Stomach (tissue), 9 donors: Measurements from ENCODE around the gene MMP20. TPM values are rescaled to one million over a fixed set of nuclear protein-coding genes. Genes with fewer than 3 reads are reported as not detected.

Source experiments
- DNase-seq, 2 donors: peaks; one replicate each; pipeline versions ENCODE4 v3.0.0 to v3.0.0-alpha.2; 2013 to 2019
- H3K27ac ChIP-seq, 5 donors: fragments of 200-600 bp in 4 of 5; sonication (generic) in 4 of 5; one replicate each; pipeline ENCODE4 v1.5.1; 2013 to 2019; ENCODE audit warnings: mild to moderate bottlenecking in 1 of 5, moderate library complexity in 1 of 5
- H3K27me3 ChIP-seq, 3 donors: fragments of 200-600 bp; sonication (generic); one replicate each; pipeline ENCODE4 v1.5.1; 2017 to 2019; ENCODE audit warnings: mixed run types in 1 of 3
- H3K36me3 ChIP-seq, 4 donors: fragments of 200-600 bp; sonication (generic); 1 replicate in 3 of 4; 2 replicates in 1 of 4; pipeline ENCODE4 v1.5.1; 2016 to 2019
- H3K4me1 ChIP-seq, 4 donors: fragments of 200-600 bp; sonication (generic); one replicate each; pipeline ENCODE4 v1.5.1; 2016 to 2019
- H3K4me3 ChIP-seq, 4 donors: fragments of 200-600 bp; sonication (generic) in 3 of 4; one replicate each; pipeline ENCODE4 v1.5.1; 2016 to 2019; ENCODE audit warnings: mild to moderate bottlenecking in 1 of 4
- H3K9me3 ChIP-seq, 4 donors: fragments of 200-600 bp; sonication (generic); one replicate each; pipeline ENCODE4 v1.5.1; 2016 to 2019
- CTCF ChIP-seq, 7 experiments: fragments of 450-650 bp in 4 of 7; fragments of 200-600 bp in 3 of 7; sonication (generic) in 3 of 7; IDR thresholded peaks; one replicate each; pipeline ENCODE4 v1.5.1; 2016 to 2019; ENCODE audit warnings: antibody characterized with exemption in 7 of 7, control low read depth in 2 of 7, mild to moderate bottlenecking in 1 of 7
- EP300 ChIP-seq: sonication (generic); formaldehyde crosslinking; IDR thresholded peaks from one replicate; pipeline ENCODE4 v1.6.1; 2017; ENCODE audit warnings: antibody characterized with exemption
- POLR2A ChIP-seq, 4 donors: fragments of 450-650 bp; IDR thresholded peaks; one replicate each; pipeline ENCODE4 v1.6.1; 2016; ENCODE audit warnings: antibody characterized with exemption in 4 of 4, control low read depth in 2 of 4, mild to moderate bottlenecking in 1 of 4, moderate library complexity in 1 of 4
- POLR2AphosphoS5 ChIP-seq, 3 donors: sonication (generic); formaldehyde crosslinking; IDR thresholded peaks; one replicate each; pipeline ENCODE4 v1.6.1; 2016; ENCODE audit warnings: antibody characterized with exemption in 3 of 3
- WGBS, 5 donors: extraction: QIAGEN DNeasy Blood & Tissue Kit in 3 of 5; methylation state at CpG; one replicate each; pipeline versions ENCODE4 v1.1.5 to v1.1.7; 2013 to 2018; 5-methylcytosine and 5-hydroxymethylcytosine counted together
- intact Hi-C: fragments of 100-400 bp; cut with DNase I; formaldehyde crosslinking; loops from one replicate; pipeline ENCODE4 v1.15.1; 2023; ENCODE audit warnings: low total_unique reads
- polyA plus RNA-seq, 3 donors: library from polyadenylated mRNA; stranded (reverse); fragments of 200-250 nt; gene quantifications; one replicate each; pipeline ENCODE4 v1.2.3, GENCODE V29; 2013
- total RNA-seq, 5 donors: library from RNA; depleted of rRNA; stranded (reverse); fragments of >200 nt; gene quantifications; one replicate each; pipeline versions ENCODE4 v1.1.0 to v1.2.3, GENCODE V29; 2014 to 2016
- donor health status: healthy with polysubstance abuse.
- donor health status: Bipolar disorder and iron deficiency.
- donor health status: healthy.

The MMP20 gene
- total and polyA plus RNA-seq, 8 donors = not detected

- Histone ChIP-seq H3K27me3 (no peaks in the 10 kb centered on the region), H3K9me3 (peaks cover 0 to 11% (median 5%) of the 10 kb centered on the region in 4 donors), H3K27ac (no peak overlapping the region), H3K4me3 (no peak overlapping the region), H3K4me1 (no peaks in the 10 kb centered on the region), H3K36me3 (no peaks in the 10 kb centered on the region)
- WGBS, 5 donors = 62 to 97% (median 79%) methylated on average over 3 of the region's 3 CpGs
- TF ChIP-seq POLR2AphosphoS5 (IDR thresholded peaks at IDR 0.05) (no peak), CTCF (IDR thresholded peaks at IDR 0.05) (no peak), POLR2A (IDR thresholded peaks at IDR 0.05) (no peak), EP300 (no peak)
- DNase-seq = no peak
- intact Hi-C loops = no loop called here
Measured at GRCh38 chr11:102568851-102569250, 56.3 kb downstream of the MMP20 start.

- 21 to 46% (median 35%) methylated on average over 1 of the region's 1 CpG for WGBS, 5 donors
- Histone ChIP-seq H3K4me1 (peaks cover 0 to 7% (median 5%) of the 10 kb centered on the region in 4 donors), H3K9me3 (peaks cover 0 to 11% (median 5%) of the 10 kb centered on the region in 4 donors), H3K27ac (no peak overlapping the region), H3K4me3 (no peak overlapping the region), H3K36me3 (no peaks in the 10 kb centered on the region), H3K27me3 (no peaks in the 10 kb centered on the region)
- intact Hi-C loops = no loop called here
- TF ChIP-seq CTCF (IDR thresholded peaks at IDR 0.05) (no peak), POLR2AphosphoS5 (IDR thresholded peaks at IDR 0.05) (no peak), EP300 (no peak), POLR2A (IDR thresholded peaks at IDR 0.05) (no peak)
- no peak for DNase-seq
Measured at GRCh38 chr11:102566112-102566511, 59.0 kb downstream of the MMP20 start.

- no peak overlapping the region for H3K4me3 ChIP-seq
- peak in 1 of 2 donors; percentile 55 for DNase-seq
- no peaks in the 10 kb centered on the region for H3K36me3 ChIP-seq
- peaks cover 0 to 24% (median 13%) of the 10 kb centered on the region in 4 donors for H3K4me1 ChIP-seq
- 41 to 71% (median 55%) methylated on average over 2 of the region's 2 CpGs for WGBS, 5 donors
- no peaks in the 10 kb centered on the region for H3K27me3 ChIP-seq
- H3K9me3 ChIP-seq = peaks cover 0 to 11% (median 5%) of the 10 kb centered on the region in 4 donors
- intact Hi-C loops = no loop called here
- TF ChIP-seq EP300 (no peak), POLR2AphosphoS5 (IDR thresholded peaks at IDR 0.05) (no peak), CTCF (IDR thresholded peaks at IDR 0.05) (no peak), POLR2A (IDR thresholded peaks at IDR 0.05) (no peak)
- H3K27ac ChIP-seq = peak overlapping the region in 2 of 5 donors; percentile 44 to 47
Measured at GRCh38 chr11:102564110-102564509, 61.0 kb downstream of the MMP20 start.

- Histone ChIP-seq H3K27me3 (no peaks in the 10 kb centered on the region), H3K27ac (peak overlapping the region in 2 of 5 donors; percentile 63 to 69), H3K4me3 (no peak overlapping the region), H3K4me1 (peaks cover 0 to 24% (median 13%) of the 10 kb centered on the region in 4 donors), H3K36me3 (no peaks in the 10 kb centered on the region), H3K9me3 (peaks cover 0 to 10% (median 0%) of the 10 kb centered on the region in 4 donors)
- intact Hi-C loops = no loop called here
- no peak for DNase-seq
- TF ChIP-seq POLR2A (IDR thresholded peaks at IDR 0.05) = no peak
- TF ChIP-seq CTCF (IDR thresholded peaks at IDR 0.05) = no peak
- TF ChIP-seq EP300 = no peak
- TF ChIP-seq POLR2AphosphoS5 (IDR thresholded peaks at IDR 0.05) = no peak
Measured at GRCh38 chr11:102561636-102562035, 63.5 kb downstream of the MMP20 start.
